GM19099 (cell line): ENCODE results near the gene COL8A2.

Experiments
- POLR2A ChIP-seq: IDR thresholded peaks from 3 replicates; pipeline ENCODE4 v1.6.1; 2011; ENCODE audit warnings: low read depth; ENCODE audit not compliant: insufficient read length; ENCODE audit errors: extremely low read depth

COL8A2 gene

GRCh38 chr1:36095760-36096405, 29.1 kb downstream of the COL8A2 start:
- TF ChIP-seq POLR2A, result no peak

GRCh38 chr1:36094621-36095061, 30.4 kb downstream of the COL8A2 start:
- TF ChIP-seq POLR2A, result no peak

DNA sequence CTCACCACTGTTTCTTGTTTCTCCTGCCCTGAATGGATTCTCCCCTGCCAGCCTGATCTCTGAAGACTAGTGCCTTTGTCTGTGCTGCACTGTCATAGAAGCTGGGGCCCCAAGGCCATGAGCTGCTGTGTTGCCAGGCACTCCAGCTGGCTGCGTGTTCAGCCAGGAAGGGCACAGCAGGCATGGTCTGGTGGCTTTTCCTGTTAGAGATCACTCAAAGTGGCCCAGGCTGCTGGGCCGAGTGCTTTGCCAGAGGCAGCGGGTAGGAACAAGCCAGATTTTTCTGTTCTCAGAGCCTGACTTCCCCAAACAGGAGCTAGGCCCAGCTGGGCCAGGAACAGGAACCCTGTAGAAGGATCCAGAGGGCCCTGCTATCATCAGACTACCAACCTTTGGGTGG, 31.1 kb downstream of the COL8A2 start:
- no peak for TF ChIP-seq POLR2A

DNA sequence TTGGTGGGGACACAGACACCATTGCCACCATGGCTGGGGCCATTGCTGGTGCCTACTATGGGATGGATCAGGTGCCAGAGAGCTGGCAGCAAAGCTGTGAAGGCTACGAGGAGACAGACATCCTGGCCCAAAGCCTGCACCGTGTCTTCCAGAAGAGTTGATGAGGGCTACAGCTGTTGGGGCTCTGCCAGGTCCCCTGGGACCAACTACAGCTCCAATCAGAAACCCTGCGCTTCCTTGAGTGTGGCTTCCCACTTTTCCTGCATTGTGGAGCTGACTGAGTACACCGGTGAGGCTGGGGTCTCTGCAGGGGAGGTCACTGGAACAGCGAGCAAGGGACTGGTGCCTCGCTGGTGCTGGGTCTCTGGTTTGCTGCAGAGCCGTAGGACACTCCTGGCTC, 31.8 kb downstream of the COL8A2 start:
- no peak for TF ChIP-seq POLR2A

GRCh38 chr1:36092798-36093185, 32.2 kb downstream of the COL8A2 start:
- no peak for TF ChIP-seq POLR2A

DNA sequence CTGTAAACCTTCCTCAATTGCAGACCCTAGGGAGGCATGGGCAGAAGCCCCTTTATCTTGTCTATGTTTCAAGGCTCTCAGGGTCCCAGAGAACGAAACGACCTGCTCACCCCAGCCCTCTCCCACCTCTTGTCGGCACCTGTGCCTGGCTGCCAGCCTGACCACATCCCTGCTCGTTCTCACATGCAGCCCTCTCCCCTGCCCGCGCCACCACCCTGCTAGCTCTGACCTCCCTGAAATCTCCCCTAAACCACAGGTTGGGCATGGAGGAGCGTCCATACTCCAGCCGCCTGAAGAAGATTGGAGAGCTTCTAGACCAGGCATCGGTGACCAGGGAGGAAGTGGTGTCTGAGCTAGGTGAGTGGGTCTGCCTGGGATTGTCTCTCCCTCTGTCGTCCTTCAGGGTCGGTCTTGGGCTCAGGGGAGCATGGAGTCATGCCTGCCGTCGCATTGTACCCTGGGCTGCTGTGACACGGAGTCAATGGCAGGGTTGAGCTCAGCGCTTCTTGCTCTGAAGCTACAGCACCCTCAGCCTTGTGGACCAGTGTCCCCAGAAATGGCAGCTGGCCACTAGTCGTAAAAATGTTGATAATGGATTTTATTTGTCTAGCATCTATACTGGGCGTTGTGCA, 32.7 kb downstream of the COL8A2 start:
- TF ChIP-seq POLR2A, result no peak

DNA sequence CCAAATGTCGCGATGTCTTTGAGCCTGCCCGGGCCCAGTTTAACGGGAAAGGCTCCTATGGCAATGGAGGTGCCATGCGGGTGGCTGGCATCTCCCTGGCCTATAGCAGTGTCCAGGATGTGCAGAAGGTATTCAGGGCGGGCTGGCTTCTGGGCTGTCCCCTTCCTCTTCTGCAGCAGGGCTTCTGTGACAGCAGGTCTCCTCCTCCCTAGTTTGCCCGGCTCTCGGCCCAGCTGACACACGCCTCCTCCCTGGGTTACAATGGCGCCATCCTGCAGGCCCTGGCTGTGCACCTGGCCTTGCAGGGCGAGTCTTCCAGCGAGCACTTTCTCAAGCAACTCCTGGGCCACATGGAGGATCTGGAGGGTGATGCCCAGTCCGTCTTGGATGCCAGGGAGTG, 33.3 kb downstream of the COL8A2 start:
- no peak for TF ChIP-seq POLR2A

DNA sequence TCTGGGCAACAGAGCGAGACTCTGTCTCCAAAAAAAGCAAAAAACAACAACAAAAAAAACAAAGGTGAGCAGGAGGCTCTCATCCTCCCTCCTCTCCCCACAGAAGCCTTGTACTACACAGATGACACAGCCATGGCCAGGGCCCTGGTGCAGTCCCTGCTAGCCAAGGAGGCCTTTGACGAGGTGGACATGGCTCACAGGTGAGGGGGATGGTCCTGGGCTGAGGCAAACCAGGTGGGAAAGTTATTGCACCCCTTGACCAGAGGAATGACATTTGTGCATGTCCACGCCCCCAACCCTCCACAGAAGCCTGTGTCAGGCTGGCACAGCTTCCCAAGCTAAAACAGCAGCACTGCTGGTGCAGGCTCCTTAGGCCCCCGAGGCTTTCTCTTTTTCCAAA, 33.9 kb downstream of the COL8A2 start:
- no peak for TF ChIP-seq POLR2A

GRCh38 chr1:36089393-36090121, 35.5 kb downstream of the COL8A2 start:
- TF ChIP-seq POLR2A, result peak; percentile 26

- peak; percentile 98 for TF ChIP-seq POLR2A
Observed at GRCh38 chr1:36088577-36089392, 36.2 kb downstream of the COL8A2 start, which contains the start of gene ADPRS. TSS of gene ADPRS (plus strand) at chr1:36088892. CDS start at chr1:36088905, 13 bp downstream.

- TF ChIP-seq POLR2A, result no peak
Observed at GRCh38 chr1:36088265-36088576, 36.8 kb downstream of the COL8A2 start.

DNA sequence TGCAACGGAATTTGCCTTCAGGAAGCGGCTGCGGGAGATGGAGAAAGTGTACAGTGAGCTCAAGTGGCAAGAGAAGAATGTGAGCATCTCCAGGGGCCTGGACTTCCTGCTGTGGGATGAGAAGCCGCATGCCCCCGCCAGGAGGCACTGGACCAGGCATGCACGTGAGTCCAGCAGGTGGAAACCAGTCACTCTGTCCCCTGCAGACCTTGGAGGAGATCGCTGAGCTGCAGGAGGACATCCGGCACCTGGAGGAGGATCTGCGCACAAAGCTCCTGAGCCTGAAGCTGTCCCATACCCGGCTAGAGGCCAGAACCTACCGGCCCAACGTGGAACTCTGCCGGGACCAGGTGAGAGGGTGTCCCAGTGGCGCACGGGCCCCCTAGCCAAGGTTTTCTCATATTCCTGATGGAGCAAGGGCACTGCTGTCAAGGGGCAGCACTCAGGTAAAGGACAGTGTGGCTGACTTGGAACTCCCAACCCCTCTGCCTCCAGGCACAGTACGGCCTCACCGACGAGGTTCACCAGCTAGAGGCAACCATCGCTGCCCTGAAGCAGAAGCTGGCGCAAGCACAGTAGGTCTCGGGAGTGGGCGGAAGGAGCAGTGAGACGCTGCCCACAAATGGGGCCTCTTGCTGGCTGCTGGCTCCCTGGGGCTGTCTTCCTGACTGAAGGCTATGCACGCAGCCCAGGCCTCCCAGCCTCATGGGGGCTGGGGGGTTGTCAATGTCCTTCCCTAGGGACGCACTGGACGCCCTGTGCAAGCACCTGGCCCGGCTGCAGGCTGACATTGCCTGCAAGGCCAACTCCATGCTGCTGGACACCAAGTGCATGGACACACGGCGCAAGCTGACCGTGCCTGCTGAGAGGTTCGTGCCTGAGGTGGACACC, 37.5 kb downstream of the COL8A2 start:
- no peak for TF ChIP-seq POLR2A

- TF ChIP-seq POLR2A, result no peak
Observed at GRCh38 chr1:36086529-36087232, 38.3 kb downstream of the COL8A2 start.
